EH (cell line): Measurements from ENCODE around the gene BCAP29.
"Not testable (repeated sequence)": the region's sequence is repeated elsewhere in the genome, so short reads cannot be mapped to it uniquely, and the experiment has no call there.

Experiments
- DNase-seq: peaks from one replicate; pipeline ENCODE4 v3.0.0-alpha.2; 2015; ENCODE audit warnings: low read depth

BCAP29 gene, protein sequence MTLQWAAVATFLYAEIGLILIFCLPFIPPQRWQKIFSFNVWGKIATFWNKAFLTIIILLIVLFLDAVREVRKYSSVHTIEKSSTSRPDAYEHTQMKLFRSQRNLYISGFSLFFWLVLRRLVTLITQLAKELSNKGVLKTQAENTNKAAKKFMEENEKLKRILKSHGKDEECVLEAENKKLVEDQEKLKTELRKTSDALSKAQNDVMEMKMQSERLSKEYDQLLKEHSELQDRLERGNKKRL

DNA sequence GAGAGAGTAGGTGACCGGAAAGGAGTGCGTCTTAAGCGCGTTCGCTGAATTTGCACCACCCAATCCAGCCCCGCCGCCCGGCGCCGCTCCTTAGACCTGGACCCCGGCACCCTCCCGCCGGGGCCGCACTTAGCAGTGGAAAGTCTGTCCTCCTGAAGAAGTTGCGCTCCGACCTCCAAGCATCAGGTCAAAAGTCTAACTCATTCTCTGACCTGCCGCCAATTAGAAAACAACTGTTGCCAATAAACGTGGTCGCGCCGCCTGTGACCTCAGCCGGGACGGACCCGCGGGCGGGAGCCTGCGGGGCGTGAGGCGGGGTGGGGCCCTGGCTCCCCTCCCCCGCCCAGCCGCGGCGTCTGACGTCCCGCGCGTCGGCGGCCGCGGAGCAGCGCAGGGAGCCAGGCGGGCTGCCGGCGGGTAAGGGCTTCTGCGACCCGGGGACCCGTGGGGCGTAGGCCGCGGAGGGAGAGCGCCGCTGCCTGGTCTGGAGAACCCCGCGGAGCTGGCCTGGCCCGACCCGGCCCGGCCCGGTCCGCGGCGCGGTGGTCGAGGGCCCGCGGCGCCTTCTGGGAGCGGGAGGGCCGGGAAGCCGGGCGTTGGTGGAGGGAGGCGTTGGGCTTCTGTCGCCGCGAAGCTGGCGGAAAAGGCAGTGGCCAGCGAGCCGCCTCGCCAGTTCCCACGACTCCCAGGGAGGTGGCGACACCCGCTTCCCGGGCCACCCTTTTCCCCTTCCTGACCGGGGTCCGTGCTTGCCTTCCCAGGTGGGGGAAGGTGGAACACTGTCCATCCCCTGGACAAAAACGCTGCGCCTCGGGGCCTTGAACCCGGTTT is at the start of gene BCAP29:
TSS of gene BCAP29 (plus strand) at position 362 of the 831 bp plus-strand sequence. CDS start 527 bp downstream, outside the sequence.
- peak; percentile 79 for DNase-seq

DNA sequence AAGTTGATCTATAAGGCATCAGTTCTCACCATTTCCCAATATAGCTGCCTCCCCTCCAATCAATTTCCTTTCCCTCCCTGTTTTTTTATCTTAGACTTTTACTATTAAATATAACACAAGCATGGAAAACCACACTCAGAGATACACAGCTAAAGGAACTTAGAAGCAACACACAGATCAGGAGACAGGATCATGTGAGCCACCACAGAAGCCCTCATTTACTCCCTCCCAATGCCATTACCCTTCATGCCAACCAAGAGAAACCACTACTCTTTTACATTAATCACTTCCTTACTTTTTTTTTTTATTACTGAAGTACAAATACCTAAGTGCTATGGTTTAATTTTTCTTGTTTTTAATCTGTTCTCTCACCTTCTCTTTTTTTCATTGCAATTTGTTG is 49.3 kb upstream of the BCAP29 start:
- DNase-seq: no peak

DNA sequence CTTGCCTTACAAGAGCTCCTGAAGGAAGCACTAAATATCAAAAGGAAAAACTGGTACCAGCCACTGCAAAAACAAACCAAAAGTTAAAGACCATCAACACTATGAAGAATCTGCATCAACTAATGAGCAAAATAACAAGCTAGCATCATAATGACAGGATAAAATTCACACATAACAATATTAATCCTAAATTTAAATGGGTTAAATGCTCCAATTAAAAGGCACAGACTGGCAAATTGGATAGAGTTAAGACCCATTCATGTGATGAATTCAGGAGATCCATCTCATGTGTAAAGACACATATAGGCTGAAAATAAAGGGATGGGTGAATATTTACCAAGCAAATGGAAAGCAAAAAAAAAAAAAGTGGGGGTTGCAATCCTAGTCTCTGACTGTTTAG is 45.9 kb upstream of the BCAP29 start:
- no peak for DNase-seq

DNA sequence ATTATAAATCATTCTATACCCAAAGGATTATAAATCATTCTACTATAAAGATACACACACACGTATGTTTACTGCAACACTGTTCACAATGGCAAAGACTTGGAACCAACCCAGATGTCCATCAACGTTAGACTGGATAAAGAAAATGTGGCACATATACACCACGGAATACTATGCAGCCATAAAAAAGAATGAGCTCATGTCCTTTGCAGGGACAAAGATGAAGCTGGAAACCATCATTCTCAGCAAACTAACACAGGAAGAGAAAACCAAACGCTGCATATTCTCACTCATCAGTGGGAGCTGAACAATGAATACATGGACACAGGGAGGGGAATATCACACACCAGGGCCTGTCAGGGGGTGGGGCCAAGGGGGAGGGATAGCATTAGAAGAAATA is 42.8 kb upstream of the BCAP29 start:
- not testable (repeated sequence) for DNase-seq

DNA sequence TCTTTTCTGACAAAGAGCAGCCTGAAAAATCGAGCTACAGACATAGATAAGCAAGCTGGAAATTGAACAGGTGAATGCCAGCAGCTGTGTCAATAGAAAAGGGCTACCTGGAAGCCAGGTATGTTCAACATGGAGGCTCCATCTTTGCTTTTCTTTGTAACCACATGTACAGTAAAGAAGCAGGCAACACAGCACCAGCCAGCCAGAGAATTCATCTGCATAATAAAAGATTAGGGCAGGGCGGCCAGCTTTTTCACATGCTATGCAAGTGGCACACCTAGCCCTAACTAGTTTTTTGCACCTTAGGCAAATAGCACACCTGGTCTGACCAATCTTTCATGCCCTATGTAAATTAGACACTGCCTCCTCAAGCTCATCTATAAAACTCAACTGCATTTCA is 42.0 kb upstream of the BCAP29 start:
- DNase-seq: no peak

DNA sequence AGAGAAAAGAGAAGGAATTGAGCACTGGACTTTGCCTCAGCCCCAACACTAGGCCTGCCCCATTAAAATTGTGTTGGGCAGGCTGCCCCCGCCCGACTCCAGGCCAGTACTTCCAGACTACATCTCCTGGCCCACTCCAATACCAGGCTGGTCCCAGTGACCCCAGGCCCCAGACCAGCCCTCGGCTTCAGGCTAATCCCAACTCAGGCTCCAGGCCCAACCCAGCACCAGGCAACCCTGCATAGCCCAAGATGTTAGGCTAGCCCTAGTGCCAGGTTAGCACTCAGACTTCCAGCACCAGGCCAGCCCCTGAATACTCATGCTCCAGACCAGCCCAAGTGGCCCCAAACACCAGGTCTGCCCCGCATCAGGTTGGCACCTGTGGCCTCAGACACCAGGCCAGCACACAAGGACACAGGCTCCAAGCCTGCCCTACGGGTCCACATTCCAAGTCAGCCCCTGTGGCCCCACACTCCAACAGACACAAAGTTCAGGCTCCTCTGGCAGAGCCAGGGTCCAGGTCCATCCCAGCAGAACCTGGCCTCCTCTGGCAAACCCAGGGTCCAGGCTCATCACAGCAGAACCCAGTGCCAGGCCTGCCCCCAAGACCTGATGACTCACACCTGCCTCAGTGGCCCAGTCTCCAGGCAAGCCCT is 36.6 kb upstream of the BCAP29 start:
- no peak for DNase-seq

DNA sequence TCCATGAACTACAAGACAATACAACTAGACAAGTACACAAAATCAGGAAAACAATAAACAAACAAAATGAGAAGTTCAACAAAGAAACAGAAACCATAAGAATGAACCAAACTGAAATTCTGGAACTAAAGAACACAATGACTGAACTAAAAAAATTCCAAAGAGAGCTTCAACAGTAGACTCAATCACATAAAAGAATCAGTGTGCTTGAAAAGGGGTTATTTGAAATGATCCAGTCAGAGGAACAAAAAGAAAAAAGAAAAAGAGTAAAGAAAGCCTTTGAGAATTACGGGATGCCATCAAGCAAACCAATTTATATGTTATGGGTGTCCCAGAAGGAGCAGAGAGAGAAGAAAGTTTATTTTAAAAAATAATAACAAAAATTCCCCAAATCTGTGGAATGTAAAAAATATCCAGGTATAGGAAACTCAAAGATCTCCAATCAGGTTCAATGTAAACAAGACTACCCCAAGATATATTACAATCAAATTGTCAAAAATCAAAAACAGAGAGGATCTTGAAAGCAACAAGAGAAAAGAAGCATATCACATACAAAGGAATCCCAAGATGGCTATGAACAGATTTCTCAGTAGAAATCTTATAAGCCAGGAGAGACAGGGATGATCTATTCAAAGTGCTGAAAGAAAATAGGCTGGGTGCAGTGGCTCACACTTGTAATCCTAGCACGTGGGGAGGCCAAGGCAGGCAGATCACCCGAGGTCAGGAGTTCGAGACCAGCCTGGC is 35.0 kb upstream of the BCAP29 start:
- DNase-seq: no peak

DNA sequence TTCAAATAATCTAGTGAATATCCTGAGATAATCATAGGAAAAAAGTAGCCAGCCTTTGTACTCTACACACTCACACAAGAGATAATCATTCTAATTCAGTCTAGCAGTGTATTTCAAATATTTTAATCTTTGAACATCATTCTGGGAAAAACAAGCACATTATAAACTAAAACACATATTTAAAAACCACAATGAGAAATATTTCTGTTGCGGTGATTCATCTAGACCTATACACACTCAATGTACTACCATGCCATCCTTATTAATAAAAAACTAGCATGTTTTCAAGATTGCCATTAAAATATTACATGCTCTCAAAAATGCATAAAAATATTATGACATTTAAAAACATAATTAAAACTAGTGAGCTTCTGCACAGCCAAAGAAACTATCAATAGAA is 28.1 kb upstream of the BCAP29 start:
- peak; percentile 50 for DNase-seq

DNA sequence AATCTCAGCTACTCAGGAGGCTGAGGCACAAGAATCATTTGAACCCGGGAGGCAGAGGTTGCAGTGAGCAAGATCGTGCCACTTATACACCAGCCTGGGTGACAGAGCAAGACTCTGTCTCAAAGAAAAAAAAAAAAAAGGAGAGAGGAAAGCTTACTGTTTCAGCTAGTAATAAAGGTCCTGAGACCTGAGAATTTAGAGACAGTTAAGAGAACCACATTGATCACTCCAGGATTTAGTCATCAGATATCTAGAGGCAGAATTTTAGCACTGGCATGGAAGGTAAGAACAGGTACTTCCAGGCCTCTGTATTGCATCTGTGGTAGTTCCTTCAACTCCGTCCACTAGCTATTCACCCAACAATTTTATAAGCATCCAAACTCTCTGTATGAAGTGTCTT is 24.2 kb upstream of the BCAP29 start:
- no peak for DNase-seq

DNA sequence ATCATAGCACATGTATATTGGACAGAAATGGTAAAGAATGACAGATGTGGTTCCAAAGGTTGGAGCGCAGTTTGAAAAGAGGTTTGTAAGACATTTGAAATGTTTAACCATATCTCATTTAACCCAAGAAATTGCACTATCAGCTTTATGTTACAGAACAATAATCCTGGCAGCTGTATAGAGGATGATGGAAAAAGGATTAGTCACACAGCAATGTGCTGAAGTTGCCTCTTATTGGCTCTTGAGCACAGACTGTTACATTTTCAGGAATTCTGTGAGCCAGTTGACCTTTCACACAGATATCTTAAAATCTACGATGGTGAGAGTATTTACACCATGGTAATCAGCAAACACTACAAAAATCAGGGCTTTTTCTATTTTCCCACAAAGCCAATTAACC is 20.2 kb upstream of the BCAP29 start:
- DNase-seq: peak; percentile 70

DNA sequence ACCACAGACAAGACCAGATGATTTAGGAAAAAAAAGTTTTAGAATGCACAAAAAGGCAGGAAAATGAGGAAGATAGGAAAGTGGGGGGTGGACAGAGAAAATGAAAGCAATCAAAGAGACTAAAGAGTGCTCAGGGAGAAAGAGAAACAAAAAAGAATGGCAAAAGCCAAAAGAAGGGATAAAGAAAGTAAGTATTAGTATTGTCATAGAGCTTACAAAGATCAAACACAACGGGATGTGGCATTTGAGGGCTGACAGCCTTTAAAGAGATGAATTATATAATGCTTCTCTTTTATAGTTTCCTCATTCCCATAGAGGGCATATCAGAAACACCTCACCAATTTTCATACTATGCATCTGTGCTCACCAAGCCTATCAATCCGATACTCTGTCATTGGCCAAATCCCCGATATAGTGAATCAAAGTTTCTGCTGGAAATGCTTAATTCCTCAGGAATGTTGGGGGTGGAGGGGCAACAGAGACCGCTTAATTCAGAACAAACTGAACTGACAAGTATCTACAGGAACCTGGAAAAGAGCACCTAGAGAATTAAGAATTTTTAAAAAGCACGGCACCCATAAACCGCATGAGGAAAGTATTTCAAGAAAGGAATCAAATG is 19.0 kb upstream of the BCAP29 start:
- DNase-seq: peak; percentile 3

DNA sequence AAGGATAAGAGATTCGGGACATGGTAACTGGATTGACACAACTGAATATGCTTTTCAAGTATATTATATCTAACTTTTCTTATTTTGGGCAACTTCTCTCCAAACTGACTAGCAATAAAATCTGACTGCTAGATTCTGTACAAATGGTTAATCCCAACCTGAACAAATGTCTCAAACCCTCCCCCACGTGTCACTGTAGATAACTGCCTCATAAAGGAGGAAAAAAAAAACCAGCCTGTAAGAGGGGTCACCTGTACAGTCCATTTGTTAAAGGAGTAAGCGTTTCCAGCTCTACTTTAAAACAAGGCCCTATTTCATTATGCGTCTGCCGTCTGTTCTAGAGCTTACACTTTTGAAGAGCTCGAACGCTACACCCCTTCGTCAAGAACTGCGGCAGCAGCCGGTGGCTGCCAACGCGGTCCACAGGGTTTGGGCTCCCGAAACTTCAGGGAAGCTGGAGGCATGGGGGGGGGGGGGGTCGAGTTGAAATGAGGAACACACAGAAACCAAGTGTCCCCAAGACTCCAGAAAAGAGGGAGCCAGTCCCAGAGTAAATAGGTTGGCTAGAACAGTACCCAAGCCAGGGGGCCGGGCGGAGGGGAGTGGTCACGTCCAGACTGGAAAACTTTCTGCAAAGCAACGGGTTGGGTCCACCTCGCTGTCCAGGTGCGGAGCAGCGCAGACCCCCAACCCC is 16.8 kb upstream of the BCAP29 start:
- no peak for DNase-seq

DNA sequence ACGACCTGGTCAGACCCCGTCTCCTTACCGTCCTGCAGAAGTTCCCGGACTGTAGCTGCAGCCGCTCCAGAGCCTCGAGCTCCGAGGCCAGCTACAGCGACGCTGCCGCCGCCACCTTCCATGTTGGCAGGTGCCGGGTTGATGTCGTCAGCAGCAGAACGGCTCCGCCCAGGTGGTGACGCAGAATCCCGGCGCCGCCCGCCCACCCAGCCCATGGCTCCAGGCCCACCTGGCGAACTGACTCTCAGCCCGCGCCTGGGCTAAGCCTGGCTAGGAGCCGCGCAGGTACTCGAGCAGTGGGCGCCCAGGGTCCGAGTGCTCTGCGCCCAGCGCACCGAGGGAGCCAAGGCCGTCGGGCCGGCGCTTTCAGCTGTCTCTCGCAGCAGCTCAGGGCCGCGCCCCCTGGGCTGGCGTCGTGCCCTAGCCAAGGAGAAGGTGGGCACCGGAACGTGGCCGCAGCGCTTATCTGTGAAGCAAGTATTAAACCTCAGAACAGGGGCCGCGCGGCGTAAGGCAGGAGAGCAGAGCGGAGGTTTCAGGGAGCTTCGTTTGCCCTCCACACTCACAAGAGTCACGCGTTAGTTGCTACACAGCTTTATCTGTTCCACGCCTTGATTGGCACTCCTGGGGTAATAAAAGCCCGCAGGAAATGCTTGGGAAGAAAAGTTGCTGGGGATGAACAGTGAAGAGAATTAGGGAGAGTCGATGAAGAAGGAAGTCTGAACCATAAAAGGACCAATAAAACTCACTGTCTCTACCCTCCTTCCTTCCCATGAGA is 16.1 kb upstream of the BCAP29 start, which contains the start of the genes COG5 and DUS4L:
TSS of gene COG5 (minus strand) at position 146 of the 778 bp plus-strand sequence. CDS start at position 122, 24 bp downstream.
TSS of gene DUS4L (plus strand) at position 197 of the 778 bp plus-strand sequence. CDS start 3,100 bp downstream, outside the sequence.
- peak; percentile 78 for DNase-seq

DNA sequence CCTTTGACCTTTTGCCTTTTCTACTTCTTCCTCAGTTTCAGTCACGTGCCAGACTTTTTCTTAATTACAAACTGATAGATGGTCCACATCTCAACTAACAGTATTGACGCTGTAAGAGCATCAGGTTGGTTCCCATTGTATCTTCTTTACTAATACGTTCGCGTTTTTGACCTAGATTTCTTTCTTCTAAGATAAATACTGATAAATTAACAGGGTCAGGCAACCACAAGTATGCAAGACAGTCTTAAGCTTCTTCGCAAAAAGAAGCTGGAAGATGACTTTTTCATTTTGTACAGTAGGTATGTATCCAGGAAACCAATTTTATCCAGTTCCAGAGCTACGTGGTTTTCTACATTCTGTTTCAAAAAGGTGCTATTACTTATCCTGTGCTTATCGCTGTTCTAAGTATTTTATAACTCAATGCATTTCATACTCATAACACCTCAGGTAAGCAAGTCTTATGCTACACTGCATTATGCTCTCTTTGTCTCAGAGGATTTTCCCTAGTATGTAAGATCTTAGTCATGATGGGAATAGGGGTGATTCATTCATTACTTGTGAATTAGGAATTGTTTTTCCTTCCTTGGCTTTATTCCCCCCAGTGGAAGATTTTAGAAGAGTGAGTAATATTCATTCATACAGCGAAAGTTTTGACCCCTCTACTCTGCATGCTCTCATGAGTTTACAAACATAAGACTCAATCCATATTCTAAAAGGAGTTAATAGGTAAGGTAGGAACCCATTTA is 15.3 kb upstream of the BCAP29 start:
- DNase-seq: peak; percentile 90

DNA sequence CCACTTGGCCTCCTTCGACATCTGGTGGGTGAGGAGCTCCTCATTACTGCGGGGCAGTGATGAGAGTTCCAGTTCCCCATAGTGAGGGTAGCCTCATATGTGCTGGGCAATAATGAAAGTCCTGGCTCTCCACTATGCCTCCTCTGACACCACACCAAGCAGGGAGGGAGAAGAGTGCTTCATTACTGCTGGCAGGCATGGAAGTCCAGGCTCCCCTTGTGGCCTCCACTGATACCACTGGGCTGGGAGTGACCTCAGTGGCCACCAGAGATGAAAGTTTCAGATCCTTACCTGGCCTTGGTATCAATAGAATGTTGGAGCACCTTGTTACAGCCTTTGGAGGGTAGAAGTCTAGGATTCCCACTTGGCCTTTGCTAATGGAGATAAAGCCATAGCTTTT is 9.7 kb upstream of the BCAP29 start:
- DNase-seq: no peak

DNA sequence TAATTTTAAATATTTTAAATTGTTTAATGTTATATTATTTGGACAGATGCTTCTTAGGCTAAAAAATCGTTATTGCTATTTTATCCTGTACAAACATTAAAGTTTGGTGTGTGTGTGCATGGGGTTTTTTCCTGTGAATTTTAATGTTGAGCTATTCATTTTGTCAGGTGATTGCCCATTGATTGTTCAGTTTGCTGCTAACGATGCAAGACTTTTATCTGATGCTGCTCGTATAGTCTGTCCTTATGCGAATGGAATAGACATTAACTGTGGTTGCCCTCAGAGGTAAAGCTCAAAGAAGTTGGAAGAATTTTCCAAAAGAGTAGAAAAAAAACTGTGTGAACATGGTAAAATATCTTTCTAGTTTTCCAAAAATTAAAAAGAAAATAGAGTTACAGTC is 6.5 kb upstream of the BCAP29 start:
- no peak for DNase-seq

DNA sequence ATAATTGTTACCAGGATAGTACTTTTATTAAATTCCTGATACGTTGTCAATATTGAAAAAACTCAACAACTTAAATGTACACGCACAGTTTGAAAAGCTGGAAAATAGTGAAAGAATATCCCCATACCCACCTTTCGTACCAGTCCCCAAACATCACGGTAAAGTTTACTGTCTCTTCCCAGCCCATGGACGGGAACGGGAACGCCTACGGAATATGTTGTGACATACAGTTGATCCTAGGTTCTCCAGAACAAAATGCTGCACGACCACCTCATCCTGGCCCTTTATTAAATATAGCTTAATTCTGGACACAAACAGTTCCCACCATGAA is 527 bp upstream of the BCAP29 start:
- no peak for DNase-seq

DNA sequence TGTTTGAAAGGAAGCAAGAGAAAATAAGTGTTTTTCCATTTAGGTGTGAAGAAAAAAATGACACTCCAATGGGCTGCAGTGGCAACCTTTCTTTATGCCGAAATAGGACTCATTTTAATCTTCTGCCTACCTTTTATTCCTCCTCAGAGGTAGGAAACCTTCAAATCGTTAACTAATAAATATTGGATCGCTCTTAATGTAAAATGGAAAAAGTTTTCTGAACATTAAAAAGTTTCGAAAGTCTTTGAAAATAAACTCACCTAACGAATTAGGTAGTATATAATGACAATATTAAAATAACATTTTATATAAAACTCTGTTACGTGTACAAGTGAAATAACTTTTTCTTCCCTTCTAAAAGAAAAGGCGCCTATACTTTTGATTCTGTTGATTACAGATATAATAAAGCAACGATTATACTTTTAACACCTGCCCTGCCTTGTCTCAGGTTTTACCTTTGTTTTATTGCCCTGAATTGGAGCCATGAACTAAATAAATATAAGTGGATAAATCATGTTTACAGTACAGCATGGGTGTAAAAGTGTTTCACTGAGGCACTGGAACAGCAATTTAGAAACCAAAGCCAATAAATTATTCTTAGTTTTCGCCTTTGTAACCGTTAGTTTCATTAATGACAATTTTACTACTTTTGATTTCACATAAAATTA is 804 bp downstream of the BCAP29 start:
- DNase-seq: no peak

DNA sequence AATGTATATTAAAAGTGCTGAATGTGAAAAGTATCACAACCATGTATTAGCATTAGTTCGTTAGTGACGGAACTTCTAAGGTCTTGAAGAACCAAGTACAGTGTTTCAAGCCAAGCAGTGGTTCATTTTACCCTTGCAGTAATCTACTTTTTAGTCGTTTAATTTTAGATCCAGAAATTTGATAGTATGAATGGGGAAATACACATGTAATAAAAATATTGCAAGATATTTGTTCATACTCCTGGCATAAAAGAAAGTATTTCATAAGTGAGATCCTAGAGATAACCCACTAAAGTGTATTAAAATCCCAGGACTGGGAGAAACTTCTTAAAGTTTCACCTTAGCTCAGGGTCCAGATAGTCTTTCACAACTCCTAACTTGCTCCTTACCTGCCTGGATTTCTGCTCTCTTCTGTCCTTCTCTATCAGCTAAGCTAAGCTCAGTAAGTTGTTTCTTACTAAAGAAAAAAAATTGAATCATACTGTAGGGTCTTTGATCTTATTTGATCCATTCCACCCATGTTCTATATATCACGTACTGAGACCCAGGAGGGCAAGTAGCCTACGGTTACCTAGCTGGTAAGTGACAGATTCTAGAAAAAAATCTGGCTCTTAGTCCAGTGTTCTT is 1.5 kb downstream of the BCAP29 start:
- peak; percentile 2 for DNase-seq
